Measurements from ENCODE around the gene ANKRD13B. TPM values are rescaled to one million over a fixed set of nuclear protein-coding genes. Genes with fewer than 3 reads are reported as not detected.

Gene ANKRD13B
- total RNA-seq, 1 experiment from 2014 or later, result 45.5 TPM

DNA sequence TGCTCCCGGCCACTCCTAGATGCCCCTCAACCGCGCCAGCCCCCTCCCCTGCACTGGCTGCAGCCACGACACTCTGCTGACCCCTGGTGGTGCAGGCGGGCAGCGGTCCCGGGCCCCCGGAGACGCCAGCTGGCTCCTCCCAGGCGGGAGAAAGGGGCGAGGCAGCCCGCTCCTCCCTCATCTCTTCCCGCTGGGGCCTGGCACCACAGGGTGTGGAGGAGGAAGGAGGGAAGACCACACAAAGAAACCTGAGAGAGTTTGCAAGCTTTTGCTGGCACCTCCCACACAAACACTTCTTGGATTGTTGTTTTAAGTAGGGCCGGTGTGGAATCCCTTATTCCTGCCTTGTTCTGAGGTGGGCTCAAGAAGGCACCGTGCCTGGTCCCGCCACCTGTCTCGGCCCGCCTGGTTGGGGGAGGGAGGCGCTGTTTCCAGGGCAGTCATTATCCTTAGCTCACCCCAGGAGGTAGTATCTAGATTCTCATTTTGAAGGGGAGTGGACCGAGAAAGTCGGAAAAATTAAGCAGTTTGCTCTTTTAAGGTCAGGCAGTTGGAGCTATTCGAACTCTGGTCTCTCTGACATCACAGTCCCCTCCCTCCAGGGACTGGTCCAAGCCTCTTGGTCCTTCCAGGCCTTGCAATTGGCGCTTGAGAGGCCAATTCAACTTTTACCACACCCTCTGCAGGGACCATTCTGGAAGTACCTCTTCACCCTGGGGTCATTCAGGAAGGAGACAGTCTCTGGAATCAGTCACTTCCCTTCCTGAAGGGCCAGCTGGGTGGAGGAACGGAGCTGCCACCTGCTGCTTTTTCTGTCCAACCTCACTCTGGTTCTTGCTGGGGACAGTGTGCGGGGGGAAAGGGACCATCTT, 959 bp upstream of the ANKRD13B start:
- peak overlapping the region; percentile 91 for H3K27ac Mint-ChIP-seq
- peak overlapping the region; percentile 87 for H3K4me3 Mint-ChIP-seq
- ChIA-PET CTCF (interaction anchor here (0.6 to 4.7 kb wide), 29 partner anchors 8 to 513 kb away, joined by 3 to 272 read pairs (median 7); partner anchors contain the start of genes ABHD15, CORO6, MYO18A and SSH2), POLR2A (interaction anchor here (0.9 to 3.1 kb wide), 7 partner anchors 11 to 298 kb away, joined by 3 to 12 read pairs (median 3); partner anchors contain the start of genes ABHD15, NUFIP2 and TP53I13)
- peak; percentile 60 for ATAC-seq
- peak; percentile 99 for DNase-seq (ENCODE audit: low spot score)
- H3K4me1 Mint-ChIP-seq, result peaks cover 53% of the 10 kb centered on the region
- H3K36me3 Mint-ChIP-seq, result no peaks in the 10 kb centered on the region
- peaks cover 4% of the 10 kb centered on the region; the same call in 1 of the 2 replicates for H3K27me3 Mint-ChIP-seq (ENCODE audit: low read depth)
- TF ChIP-seq ZBTB21 (CRISPR knock-in tag; IDR thresholded peaks at IDR 0.05; ENCODE audit: borderline replicate concordance), result 0 out of 2 replicates have a peak, but pooled peaks have one; percentile 15
- TF ChIP-seq FOXK1 (CRISPR knock-in tag; IDR thresholded peaks at IDR 0.05), result peak; percentile 40
- TF ChIP-seq USF1 (CRISPR knock-in tag; IDR thresholded peaks at IDR 0.05), result 0 out of 2 replicates have a peak, but pooled peaks have one; percentile 11
- TF ChIP-seq NR2C2 (CRISPR knock-in tag; IDR thresholded peaks at IDR 0.05), result no peak
- TF ChIP-seq, protein P1, sequence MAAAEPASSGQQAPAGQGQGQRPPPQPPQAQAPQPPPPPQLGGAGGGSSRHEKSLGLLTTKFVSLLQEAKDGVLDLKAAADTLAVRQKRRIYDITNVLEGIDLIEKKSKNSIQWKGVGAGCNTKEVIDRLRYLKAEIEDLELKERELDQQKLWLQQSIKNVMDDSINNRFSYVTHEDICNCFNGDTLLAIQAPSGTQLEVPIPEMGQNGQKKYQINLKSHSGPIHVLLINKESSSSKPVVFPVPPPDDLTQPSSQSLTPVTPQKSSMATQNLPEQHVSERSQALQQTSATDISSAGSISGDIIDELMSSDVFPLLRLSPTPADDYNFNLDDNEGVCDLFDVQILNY (CRISPR knock-in tag; IDR thresholded peaks at IDR 0.05), result peak; percentile 83
- no peak for TF ChIP-seq FOXP1 (CRISPR knock-in tag; IDR thresholded peaks at IDR 0.05; ENCODE audit: borderline replicate concordance)
- no peak for TF ChIP-seq TP53 (CRISPR knock-in tag; IDR thresholded peaks at IDR 0.05)
- TF ChIP-seq, protein P2, sequence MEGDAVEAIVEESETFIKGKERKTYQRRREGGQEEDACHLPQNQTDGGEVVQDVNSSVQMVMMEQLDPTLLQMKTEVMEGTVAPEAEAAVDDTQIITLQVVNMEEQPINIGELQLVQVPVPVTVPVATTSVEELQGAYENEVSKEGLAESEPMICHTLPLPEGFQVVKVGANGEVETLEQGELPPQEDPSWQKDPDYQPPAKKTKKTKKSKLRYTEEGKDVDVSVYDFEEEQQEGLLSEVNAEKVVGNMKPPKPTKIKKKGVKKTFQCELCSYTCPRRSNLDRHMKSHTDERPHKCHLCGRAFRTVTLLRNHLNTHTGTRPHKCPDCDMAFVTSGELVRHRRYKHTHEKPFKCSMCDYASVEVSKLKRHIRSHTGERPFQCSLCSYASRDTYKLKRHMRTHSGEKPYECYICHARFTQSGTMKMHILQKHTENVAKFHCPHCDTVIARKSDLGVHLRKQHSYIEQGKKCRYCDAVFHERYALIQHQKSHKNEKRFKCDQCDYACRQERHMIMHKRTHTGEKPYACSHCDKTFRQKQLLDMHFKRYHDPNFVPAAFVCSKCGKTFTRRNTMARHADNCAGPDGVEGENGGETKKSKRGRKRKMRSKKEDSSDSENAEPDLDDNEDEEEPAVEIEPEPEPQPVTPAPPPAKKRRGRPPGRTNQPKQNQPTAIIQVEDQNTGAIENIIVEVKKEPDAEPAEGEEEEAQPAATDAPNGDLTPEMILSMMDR (IDR thresholded peaks at IDR 0.05), result peak; percentile 96
- TF ChIP-seq TCF7 (CRISPR knock-in tag; IDR thresholded peaks at IDR 0.05; ENCODE audit: low read depth), result no peak
- no peak for TF ChIP-seq SOX15 (CRISPR knock-in tag; IDR thresholded peaks at IDR 0.05)
- TF ChIP-seq ZNF219 (CRISPR knock-in tag; IDR thresholded peaks at IDR 0.05; ENCODE audit: borderline replicate concordance), result no peak
- TF ChIP-seq, protein P3, sequence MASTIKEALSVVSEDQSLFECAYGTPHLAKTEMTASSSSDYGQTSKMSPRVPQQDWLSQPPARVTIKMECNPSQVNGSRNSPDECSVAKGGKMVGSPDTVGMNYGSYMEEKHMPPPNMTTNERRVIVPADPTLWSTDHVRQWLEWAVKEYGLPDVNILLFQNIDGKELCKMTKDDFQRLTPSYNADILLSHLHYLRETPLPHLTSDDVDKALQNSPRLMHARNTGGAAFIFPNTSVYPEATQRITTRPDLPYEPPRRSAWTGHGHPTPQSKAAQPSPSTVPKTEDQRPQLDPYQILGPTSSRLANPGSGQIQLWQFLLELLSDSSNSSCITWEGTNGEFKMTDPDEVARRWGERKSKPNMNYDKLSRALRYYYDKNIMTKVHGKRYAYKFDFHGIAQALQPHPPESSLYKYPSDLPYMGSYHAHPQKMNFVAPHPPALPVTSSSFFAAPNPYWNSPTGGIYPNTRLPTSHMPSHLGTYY (CRISPR knock-in tag; IDR thresholded peaks at IDR 0.05), result no peak
- no peak for TF ChIP-seq ZSCAN18 (CRISPR knock-in tag; IDR thresholded peaks at IDR 0.05)
- TF ChIP-seq ZNF423 (CRISPR knock-in tag; IDR thresholded peaks at IDR 0.05), result 0 out of 2 replicates have a peak, but pooled peaks have one; percentile 50
- no peak for TF ChIP-seq ETV6 (CRISPR knock-in tag; IDR thresholded peaks at IDR 0.05)
- TF ChIP-seq ZNF263 (CRISPR knock-in tag; IDR thresholded peaks at IDR 0.05; ENCODE audit: low read depth), result peak; percentile 86; the same call in 1 of the 2 replicates
- TF ChIP-seq ATF1 (CRISPR knock-in tag; IDR thresholded peaks at IDR 0.05), result no peak
- peak; percentile 76 for TF ChIP-seq SP1 (CRISPR knock-in tag; conservative IDR thresholded peaks at IDR 0.05)
- no peak for TF ChIP-seq JAZF1 (CRISPR knock-in tag; IDR thresholded peaks at IDR 0.05)
- TF ChIP-seq AFF4 (CRISPR knock-in tag; IDR thresholded peaks at IDR 0.05; ENCODE audit: borderline replicate concordance), result no peak
- peak; percentile 76; the same call in 1 of the 2 replicates for TF ChIP-seq CREM (CRISPR knock-in tag; IDR thresholded peaks at IDR 0.05)
- TF ChIP-seq ELF4 (CRISPR knock-in tag; IDR thresholded peaks at IDR 0.05; ENCODE audit: low read depth), result no peak
- no peak for TF ChIP-seq OVOL2 (CRISPR knock-in tag; IDR thresholded peaks at IDR 0.05; ENCODE audit: borderline replicate concordance)
- TF ChIP-seq HMGXB4 (CRISPR knock-in tag; IDR thresholded peaks at IDR 0.05), result peak; percentile 67; the same call in 1 of the 2 replicates
- no peaks in the 10 kb centered on the region for H3K9me3 Mint-ChIP-seq

All from WTC11 (cell line).